ENCODE measurements around the gene NRAP.

The NRAP gene, protein sequence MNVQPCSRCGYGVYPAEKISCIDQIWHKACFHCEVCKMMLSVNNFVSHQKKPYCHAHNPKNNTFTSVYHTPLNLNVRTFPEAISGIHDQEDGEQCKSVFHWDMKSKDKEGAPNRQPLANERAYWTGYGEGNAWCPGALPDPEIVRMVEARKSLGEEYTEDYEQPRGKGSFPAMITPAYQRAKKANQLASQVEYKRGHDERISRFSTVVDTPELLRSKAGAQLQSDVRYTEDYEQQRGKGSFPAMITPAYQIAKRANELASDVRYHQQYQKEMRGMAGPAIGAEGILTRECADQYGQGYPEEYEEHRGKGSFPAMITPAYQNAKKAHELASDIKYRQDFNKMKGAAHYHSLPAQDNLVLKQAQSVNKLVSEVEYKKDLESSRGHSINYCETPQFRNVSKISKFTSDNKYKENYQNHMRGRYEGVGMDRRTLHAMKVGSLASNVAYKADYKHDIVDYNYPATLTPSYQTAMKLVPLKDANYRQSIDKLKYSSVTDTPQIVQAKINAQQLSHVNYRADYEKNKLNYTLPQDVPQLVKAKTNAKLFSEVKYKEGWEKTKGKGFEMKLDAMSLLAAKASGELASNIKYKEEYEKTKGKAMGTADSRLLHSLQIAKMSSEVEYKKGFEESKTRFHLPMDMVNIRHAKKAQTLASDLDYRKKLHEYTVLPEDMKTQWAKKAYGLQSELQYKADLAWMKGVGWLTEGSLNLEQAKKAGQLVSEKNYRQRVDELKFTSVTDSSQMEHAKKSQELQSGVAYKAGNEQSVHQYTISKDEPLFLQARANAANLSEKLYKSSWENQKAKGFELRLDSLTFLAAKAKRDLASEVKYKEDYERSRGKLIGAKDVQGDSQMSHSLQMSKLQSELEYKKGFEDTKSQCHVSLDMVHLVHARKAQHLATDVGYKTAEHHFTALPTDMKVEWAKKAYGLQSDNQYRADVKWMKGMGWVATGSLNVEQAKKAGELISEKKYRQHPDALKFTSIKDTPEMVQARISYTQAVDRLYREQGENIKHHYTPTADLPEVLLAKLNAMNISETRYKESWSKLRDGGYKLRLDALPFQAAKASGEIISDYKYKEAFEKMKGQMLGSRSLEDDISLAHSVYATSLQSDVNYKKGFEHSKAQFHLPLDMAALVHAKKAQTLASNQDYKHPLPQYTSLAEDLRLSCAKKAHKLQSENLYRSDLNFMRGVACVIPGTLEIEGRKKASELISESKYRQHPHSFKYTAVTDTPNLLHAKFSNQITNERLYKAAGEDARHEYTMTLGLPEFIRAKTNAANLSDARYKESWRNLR (N-terminal part only)

DNA sequence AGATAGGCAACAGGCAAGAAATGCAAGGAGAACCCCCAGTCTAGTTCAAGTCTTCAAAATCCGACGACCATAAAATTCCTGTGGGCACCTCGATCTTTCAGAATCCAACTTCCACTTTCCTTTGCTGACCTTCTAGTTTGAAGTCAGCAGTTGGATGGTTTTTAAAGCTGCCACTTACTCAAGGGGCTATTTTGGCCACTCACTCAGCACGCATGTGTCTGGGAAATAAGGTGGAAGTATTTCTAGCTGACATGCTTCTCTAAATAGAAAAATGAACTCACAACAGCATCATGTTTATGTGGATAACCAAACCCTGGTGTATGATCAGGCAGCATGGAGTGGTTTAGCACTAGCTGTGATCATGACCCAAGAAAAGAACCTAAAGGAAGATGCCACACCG lies at the start of gene NRAP:
Gene NRAP, minus strand, starts transcription at position 134 of the 400 bp plus-strand sequence. CDS start 159 bp downstream, outside the sequence.
- TF ChIP-seq, protein P1, sequence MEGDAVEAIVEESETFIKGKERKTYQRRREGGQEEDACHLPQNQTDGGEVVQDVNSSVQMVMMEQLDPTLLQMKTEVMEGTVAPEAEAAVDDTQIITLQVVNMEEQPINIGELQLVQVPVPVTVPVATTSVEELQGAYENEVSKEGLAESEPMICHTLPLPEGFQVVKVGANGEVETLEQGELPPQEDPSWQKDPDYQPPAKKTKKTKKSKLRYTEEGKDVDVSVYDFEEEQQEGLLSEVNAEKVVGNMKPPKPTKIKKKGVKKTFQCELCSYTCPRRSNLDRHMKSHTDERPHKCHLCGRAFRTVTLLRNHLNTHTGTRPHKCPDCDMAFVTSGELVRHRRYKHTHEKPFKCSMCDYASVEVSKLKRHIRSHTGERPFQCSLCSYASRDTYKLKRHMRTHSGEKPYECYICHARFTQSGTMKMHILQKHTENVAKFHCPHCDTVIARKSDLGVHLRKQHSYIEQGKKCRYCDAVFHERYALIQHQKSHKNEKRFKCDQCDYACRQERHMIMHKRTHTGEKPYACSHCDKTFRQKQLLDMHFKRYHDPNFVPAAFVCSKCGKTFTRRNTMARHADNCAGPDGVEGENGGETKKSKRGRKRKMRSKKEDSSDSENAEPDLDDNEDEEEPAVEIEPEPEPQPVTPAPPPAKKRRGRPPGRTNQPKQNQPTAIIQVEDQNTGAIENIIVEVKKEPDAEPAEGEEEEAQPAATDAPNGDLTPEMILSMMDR (conservative IDR thresholded peaks at IDR 0.05) = no peak
- no peak within 1 kb of the TSS for H3K27ac ChIP-seq

DNA sequence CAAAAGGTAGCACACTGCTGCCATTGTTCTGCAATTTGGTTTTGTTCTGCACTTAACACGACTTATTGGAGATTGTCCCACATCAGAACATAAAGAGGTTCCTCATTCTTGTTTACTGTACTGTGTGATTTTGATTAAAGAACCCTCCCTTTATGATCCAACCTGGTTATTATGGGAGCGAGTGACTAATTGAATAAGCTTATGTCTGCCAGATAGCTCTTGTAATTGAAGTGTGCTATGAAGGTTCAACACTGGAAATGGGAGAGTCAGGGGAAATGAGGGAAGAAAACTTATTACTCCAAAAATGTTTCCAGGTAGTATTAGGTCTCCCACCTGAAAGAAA lies 49.8 kb upstream of the NRAP start:
- H3K27ac ChIP-seq = no peak overlapping the region
- TF ChIP-seq, protein P1 (conservative IDR thresholded peaks at IDR 0.05) = no peak

DNA sequence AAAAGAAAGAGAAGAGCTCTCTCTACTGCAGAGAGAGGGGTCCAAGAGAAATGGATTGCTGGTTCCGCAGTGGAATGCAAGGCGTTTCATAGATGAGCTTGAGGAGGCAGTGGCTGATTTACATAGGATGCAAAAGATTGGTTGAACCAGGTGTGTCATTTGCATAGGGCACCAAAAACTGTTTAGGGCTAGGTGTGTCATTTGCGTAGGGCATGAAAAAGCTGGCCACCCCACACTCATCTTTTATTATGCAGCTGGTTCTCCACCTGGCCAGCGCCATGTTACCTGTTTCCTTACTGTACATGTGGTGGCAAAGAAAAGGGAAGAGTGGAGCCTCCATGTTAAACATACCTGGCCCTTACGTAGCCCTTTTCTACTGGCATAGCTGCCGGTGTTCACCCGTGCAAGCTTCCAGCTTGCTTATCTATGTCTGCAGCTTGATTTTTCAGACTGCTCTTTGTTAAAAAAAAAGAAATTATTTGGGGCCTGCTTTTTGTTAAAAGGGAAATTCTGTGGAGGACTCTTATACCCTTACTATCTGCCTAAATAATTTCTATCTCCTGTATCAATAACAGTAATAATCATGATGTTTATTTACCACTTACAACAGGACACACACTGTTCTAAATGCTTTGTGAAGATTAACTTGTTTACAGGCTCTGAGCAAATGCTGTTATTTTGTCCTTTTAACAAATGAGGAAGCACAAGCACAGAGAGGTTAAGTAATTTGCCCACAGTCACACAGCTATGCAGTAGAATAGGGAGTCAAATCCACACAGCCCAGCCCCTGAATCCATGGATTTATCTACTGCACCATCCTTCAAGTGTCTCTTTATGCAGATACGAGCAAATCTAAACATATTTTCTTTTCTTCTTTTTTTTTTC lies 49.2 kb upstream of the NRAP start:
- H3K27ac ChIP-seq = no peak overlapping the region
- TF ChIP-seq, protein P1 (conservative IDR thresholded peaks at IDR 0.05) = no peak

DNA sequence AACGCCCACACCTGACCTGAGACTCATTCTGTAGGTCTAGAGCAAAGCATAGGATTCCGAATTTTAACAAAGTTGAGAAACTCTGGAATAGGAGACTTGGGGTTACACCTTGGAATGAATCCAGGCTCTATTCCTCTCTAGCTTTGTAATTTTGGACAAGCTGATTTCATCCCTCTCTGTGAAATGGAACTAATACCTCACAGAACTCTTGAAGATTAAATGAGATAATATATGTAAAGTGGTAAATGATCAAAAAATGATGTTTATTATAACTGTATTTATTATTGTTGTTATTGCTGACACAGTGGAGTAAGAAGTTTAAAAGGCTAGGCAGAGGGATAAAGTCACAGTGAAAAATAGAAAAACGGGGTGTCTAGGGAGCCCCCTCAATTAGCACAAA lies 48.2 kb upstream of the NRAP start:
- TF ChIP-seq, protein P1 (conservative IDR thresholded peaks at IDR 0.05) = no peak

DNA sequence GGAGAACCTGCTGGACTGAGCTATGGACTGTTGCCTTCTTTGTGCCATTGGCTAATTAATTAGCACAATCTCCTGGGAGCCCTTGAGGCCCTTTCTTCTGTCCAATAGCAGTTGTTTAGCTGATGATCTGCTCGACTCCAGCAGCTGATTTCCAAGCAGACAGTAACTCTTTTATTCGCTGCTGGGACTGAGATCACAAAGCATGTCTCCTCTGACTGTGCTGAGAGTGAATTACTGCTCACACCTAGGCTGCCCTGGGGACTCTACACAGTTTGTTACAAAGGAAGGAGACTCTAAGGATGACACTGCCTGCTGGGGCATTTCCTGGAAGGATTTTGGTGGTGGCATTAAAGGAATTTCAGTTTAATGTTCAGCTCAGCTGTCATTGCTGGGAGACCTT lies 47.3 kb upstream of the NRAP start:
- no peak overlapping the region for H3K27ac ChIP-seq
- TF ChIP-seq, protein P1 (conservative IDR thresholded peaks at IDR 0.05) = no peak

More for the DNA sequence above, 48.2 kb upstream of the NRAP start:
- H3K27ac ChIP-seq = no peak overlapping the region

DNA sequence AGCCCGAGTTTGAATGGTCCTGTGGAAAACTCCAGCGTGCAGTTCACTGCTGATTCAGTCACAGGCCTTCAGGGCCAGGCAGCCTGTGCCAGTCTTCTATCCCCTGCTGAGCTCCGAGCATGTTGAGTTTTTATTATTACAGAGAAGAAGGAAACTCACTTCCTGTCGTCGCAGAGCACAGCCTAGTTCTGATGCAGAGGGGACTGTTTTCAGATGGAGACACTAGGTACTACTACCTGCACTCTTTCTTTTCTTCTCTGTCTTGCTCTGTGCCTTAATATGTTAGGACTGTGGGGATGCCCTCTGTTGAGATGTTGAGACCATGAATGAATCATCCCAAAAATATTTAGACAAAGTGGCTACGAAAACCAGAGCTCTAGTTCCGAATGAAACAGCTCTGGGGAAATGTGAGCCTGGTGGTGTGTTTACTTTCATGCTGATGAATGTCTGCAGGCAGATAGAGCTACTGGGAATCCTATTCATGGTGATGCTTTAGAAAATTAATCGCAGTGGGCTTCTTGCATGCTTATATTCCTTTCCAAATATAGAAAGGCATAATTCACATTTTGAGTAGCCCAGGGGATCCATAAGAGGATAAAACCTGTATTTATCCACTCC lies 45.5 kb upstream of the NRAP start:
- TF ChIP-seq, protein P1 (conservative IDR thresholded peaks at IDR 0.05) = no peak
- H3K27ac ChIP-seq = no peak overlapping the region
